HG03108 (cell line): ENCODE results near the gene PRPF6.

Experiments used
- ATAC-seq: cut with Tn5 transposase; IDR thresholded peaks from one replicate; pipeline ENCODE4 v1.9.1; 2021; ENCODE audit warnings: moderate library complexity; ENCODE audit not compliant: unreplicated experiment

The PRPF6 gene

GRCh38 chr20:64074963-64075362, 94.0 kb downstream of the PRPF6 start:
- no peak for ATAC-seq

- no peak for ATAC-seq
Observed at GRCh38 chr20:64075556-64075955, 94.6 kb downstream of the PRPF6 start.

GRCh38 chr20:64076061-64076997, 95.4 kb downstream of the PRPF6 start:
- ATAC-seq, result no peak

GRCh38 chr20:64077094-64077493, 96.2 kb downstream of the PRPF6 start:
- no peak for ATAC-seq

- ATAC-seq, result no peak
Observed at GRCh38 chr20:64077541-64077875, 96.6 kb downstream of the PRPF6 start.

GRCh38 chr20:64077876-64078551, 97.1 kb downstream of the PRPF6 start:
- peak; percentile 29 for ATAC-seq

- no peak for ATAC-seq
Observed at GRCh38 chr20:64078934-64079272, 98.0 kb downstream of the PRPF6 start.

- ATAC-seq, result peak; percentile 32
Observed at GRCh38 chr20:64079273-64080012, 98.5 kb downstream of the PRPF6 start, which contains the start of gene RGS19. RGS19 (minus strand) TSS chr20:64079518; CDS start chr20:64076886, 2,632 bp downstream.

- ATAC-seq, result no peak
Observed at GRCh38 chr20:64080013-64080812, 99.3 kb downstream of the PRPF6 start, which contains the start of gene OPRL1. OPRL1 (plus strand) TSS chr20:64080082; CDS start chr20:64092721, 12,639 bp downstream.

GRCh38 chr20:64080813-64081623, 100.1 kb downstream of the PRPF6 start:
- ATAC-seq, result no peak

GRCh38 chr20:64081624-64081964, 100.7 kb downstream of the PRPF6 start:
- ATAC-seq, result no peak

- ATAC-seq, result no peak
Observed at GRCh38 chr20:64082126-64082731, 101.3 kb downstream of the PRPF6 start.
